Breast epithelium (tissue), 4 donors: Measurements from ENCODE around the gene TMEM178A. TPM values are rescaled to one million over a fixed set of nuclear protein-coding genes. Genes with fewer than 3 reads are reported as not detected.
"Not testable (repeated sequence)": the region's sequence is repeated elsewhere in the genome, so short reads cannot be mapped to it uniquely, and the experiment has no call there.

ENCODE experiments used
- DNase-seq, 2 donors: peaks; one replicate each; pipeline ENCODE4 v3.0.0-alpha.2; 2019; ENCODE audit warnings: low spot score in 2 of 2
- H3K27ac ChIP-seq, 2 donors: fragments of 200-600 bp; sonication (generic) in 1 of 2; one replicate each; pipeline ENCODE4 v1.5.1; 2016 to 2019; ENCODE audit warnings: mild to moderate bottlenecking in 1 of 2
- H3K27me3 ChIP-seq, 2 donors: fragments of 200-600 bp; sonication (generic) in 1 of 2; one replicate each; pipeline versions ENCODE4 v1.5.1 to v1.6.0; 2017 to 2019; ENCODE audit warnings: control low read depth in 1 of 2, mild to moderate bottlenecking in 1 of 2
- H3K36me3 ChIP-seq: fragments of 200-600 bp; one replicate; pipeline ENCODE4 v1.5.1; 2019
- H3K4me1 ChIP-seq, 2 donors: fragments of 200-600 bp; sonication (generic); one replicate each; pipeline ENCODE4 v1.5.1; 2016 to 2019; ENCODE audit warnings: control low read depth in 1 of 2
- H3K4me3 ChIP-seq, 3 donors: fragments of 200-600 bp; sonication (generic); 1 replicate in 2 of 3; 2 replicates in 1 of 3; pipeline ENCODE4 v1.5.1; 2016 to 2019; ENCODE audit warnings: mild to moderate bottlenecking in 3 of 3, moderate library complexity in 2 of 3
- H3K9me3 ChIP-seq, 2 donors: fragments of 200-600 bp; sonication (generic) in 1 of 2; one replicate each; pipeline ENCODE4 v1.5.1; 2016 to 2019; ENCODE audit warnings: control low read depth in 1 of 2
- CTCF ChIP-seq, 3 donors: fragments of 450-650 bp; IDR thresholded peaks; one replicate each; pipeline ENCODE4 v1.5.1; 2016 to 2017; ENCODE audit warnings: antibody characterized with exemption in 3 of 3, mild to moderate bottlenecking in 3 of 3, moderate library complexity in 3 of 3
- POLR2A ChIP-seq: fragments of 450-650 bp; IDR thresholded peaks from one replicate; pipeline ENCODE4 v1.6.1; 2016; ENCODE audit warnings: antibody characterized with exemption, mild to moderate bottlenecking, moderate library complexity
- POLR2AphosphoS5 ChIP-seq, 3 donors: sonication (generic); formaldehyde crosslinking; IDR thresholded peaks; one replicate each; pipeline ENCODE4 v1.6.1; 2017; ENCODE audit warnings: antibody characterized with exemption in 3 of 3
- intact Hi-C: fragments of 100-400 bp; cut with DNase I; formaldehyde crosslinking; loops from one replicate; pipeline ENCODE4 v1.15.1; 2023; ENCODE audit warnings: low total_unique reads
- total RNA-seq, 3 donors: library from RNA; depleted of rRNA; stranded (reverse); fragments of >200 nt; gene quantifications; one replicate each; pipeline ENCODE4 v1.1.0, GENCODE V29; 2016

The TMEM178A gene
- total RNA-seq, 3 donors from 2014 or later, result 1.9 to 9.4 (median 3.6) TPM

DNA sequence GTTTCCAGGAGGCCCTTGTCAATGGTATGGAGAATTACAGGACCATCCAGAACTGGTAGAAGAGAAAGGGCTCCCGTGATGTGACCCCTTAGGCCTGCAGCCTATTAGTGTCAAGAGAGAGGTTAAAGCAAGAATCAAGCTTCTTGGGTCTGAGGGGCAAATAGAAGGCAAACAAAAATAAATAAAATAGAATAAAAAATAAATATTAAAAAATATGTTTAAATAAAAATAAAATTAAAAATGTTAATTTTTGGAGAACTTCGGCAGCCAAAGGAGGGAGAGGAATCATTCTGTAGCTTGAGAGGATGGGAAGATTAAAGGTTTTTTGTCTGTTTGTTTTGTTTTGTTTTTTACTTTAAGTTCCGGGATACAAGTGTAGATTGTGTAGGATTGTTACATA lies 15.2 kb upstream of the TMEM178A start:
- Histone ChIP-seq H3K9me3 (no peaks in the 10 kb centered on the region), H3K36me3 (no peaks in the 10 kb centered on the region), H3K4me1 (no peaks in the 10 kb centered on the region), H3K4me3 (no peak overlapping the region), H3K27ac (no peak overlapping the region), H3K27me3 (no peaks in the 10 kb centered on the region)
- no peak for DNase-seq
- intact Hi-C loops, result no loop called here
- no peak for TF ChIP-seq POLR2A
- no peak for TF ChIP-seq CTCF (IDR thresholded peaks at IDR 0.05)

DNA sequence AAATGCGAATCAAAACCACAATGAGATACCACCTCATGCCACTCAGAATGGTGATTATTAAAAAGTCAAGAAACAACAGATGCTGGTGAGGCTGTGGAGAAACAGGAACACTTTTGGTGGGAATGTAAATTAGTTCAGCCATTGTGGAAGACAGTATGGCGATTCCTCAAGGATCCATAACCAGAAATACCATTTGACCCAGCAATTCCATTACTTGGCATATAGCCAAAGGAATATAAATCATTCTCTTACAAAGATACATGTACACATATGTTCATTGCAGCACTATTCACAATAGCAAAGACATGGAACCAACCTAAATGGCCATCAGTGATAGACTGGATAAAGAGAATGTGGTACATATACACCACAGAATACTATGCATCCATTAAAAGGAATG lies 9.5 kb upstream of the TMEM178A start:
- H3K9me3 ChIP-seq, intact Hi-C loops, H3K4me3 ChIP-seq, H3K4me1 ChIP-seq, DNase-seq, H3K27ac ChIP-seq, H3K36me3 ChIP-seq, H3K27me3 ChIP-seq: not testable (repeated sequence)

- DNase-seq, result no peak
- no peaks in the 10 kb centered on the region for H3K9me3 ChIP-seq
- no peaks in the 10 kb centered on the region for H3K4me1 ChIP-seq
- H3K36me3 ChIP-seq, result no peaks in the 10 kb centered on the region
- TF ChIP-seq POLR2A (no peak), POLR2AphosphoS5 (IDR thresholded peaks at IDR 0.05) (no peak), CTCF (IDR thresholded peaks at IDR 0.05) (no peak)
- no peaks in the 10 kb centered on the region for H3K27me3 ChIP-seq
- intact Hi-C loops, result no loop called here
- no peak overlapping the region for H3K27ac ChIP-seq
- no peak overlapping the region for H3K4me3 ChIP-seq
Measured at GRCh38 chr2:39657287-39657937, 8.3 kb upstream of the TMEM178A start.

- Histone ChIP-seq H3K27ac (no peak overlapping the region), H3K27me3 (no peaks in the 10 kb centered on the region), H3K36me3 (no peaks in the 10 kb centered on the region), H3K4me3 (no peak overlapping the region), H3K9me3 (no peaks in the 10 kb centered on the region), H3K4me1 (no peaks in the 10 kb centered on the region)
- DNase-seq, result no peak
- intact Hi-C loops, result no loop called here
- TF ChIP-seq CTCF (IDR thresholded peaks at IDR 0.05) (no peak), POLR2A (no peak), POLR2AphosphoS5 (IDR thresholded peaks at IDR 0.05) (no peak)
Measured at GRCh38 chr2:39658371-39658770, 7.3 kb upstream of the TMEM178A start.

- H3K9me3 ChIP-seq, result no peaks in the 10 kb centered on the region
- DNase-seq, result no peak
- intact Hi-C loops, result no loop called here
- no peaks in the 10 kb centered on the region for H3K27me3 ChIP-seq
- no peak for TF ChIP-seq CTCF (IDR thresholded peaks at IDR 0.05)
- TF ChIP-seq POLR2AphosphoS5 (IDR thresholded peaks at IDR 0.05), result no peak
- TF ChIP-seq POLR2A, result no peak
- no peak overlapping the region for H3K4me3 ChIP-seq
- H3K4me1 ChIP-seq, result no peaks in the 10 kb centered on the region
- no peaks in the 10 kb centered on the region for H3K36me3 ChIP-seq
- no peak overlapping the region for H3K27ac ChIP-seq
Measured at GRCh38 chr2:39659765-39660611, 5.7 kb upstream of the TMEM178A start.
